ENCODE measurements around the gene TRMT1.

DNA sequence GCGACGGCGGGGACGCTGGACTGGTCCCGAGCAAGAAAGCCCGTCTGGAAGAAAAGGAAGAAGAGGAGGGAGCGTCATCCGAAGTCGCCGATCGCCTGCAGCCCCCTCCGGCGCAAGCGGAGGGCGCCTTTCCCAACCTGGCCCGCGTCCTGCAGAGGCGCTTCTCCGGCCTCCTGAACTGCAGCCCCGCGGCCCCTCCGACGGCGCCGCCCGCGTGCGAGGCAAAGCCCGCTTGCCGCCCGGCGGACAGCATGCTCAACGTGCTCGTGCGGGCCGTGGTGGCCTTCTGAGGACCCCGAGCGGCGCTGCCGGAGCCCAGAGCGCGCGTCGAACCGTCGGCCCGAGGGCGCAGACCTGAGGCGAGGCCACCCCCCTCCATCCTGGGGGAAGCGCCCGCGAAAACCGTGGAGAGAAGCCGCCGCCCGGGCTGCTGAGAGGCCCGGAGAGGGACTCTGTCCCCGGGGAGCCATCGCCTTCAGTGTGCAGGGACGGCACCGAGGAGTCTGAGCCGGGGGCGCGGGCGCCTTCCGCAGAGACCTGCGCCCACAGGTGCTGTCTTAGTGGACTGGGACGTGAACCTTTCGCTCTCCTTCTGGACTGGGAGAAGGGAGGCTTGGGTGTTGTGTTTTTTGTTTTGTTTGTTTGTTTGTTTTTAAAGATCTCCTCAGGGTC is 37.2 kb upstream of the TRMT1 start:
- no peak for TF ChIP-seq CTCF (IDR thresholded peaks at IDR 0.05)
- no peak for TF ChIP-seq POLR2A (IDR thresholded peaks at IDR 0.05)
